Left lung (tissue), 14 donors: ENCODE results near the gene SOX10. TPM values are rescaled to one million over a fixed set of nuclear protein-coding genes. Genes with fewer than 3 reads are reported as not detected.
A peak's percentile ranks its signal among the peaks of the same experiment; 100 is the strongest.

ENCODE experiments used
- ATAC-seq: fragments of 200-7000 bp; cut with Tn5 transposase; one replicate; pipeline ENCODE4 v1.9.1; 2020; ENCODE audit warnings: moderate library complexity
- DNase-seq, 4 donors: peaks; one replicate each; pipeline ENCODE4 v3.0.0-alpha.2; 2013 to 2020
- H3K27ac ChIP-seq, 2 donors: fragments of 200-600 bp; sonication (generic) in 1 of 2; one replicate each; pipeline versions ENCODE4 v1.5.0 to v1.8.0; 2020 to 2021
- H3K27me3 ChIP-seq, 2 donors: fragments of 200-600 bp; sonication (generic) in 1 of 2; one replicate each; pipeline versions ENCODE4 v1.5.0 to v1.8.0; 2020 to 2021
- H3K36me3 ChIP-seq, 2 donors: fragments of 200-600 bp; sonication (generic) in 1 of 2; one replicate each; pipeline versions ENCODE4 v1.5.0 to v1.8.0; 2020 to 2021
- H3K4me1 ChIP-seq, 2 donors: fragments of 200-600 bp; one replicate each; pipeline ENCODE4 v1.8.0; 2021
- H3K4me3 ChIP-seq, 2 donors: fragments of 200-600 bp; sonication (generic) in 1 of 2; one replicate each; pipeline versions ENCODE4 v1.5.0 to v1.8.0; 2020 to 2021; ENCODE audit warnings: mild to moderate bottlenecking in 1 of 2
- H3K9me3 ChIP-seq, 2 donors: fragments of 200-600 bp; sonication (generic) in 1 of 2; one replicate each; pipeline versions ENCODE4 v1.5.0 to v1.8.0; 2020 to 2021
- intact Hi-C, 2 donors: fragments of 100-400 bp; cut with DNase I; formaldehyde crosslinking; loops; one replicate each; pipeline versions ENCODE4 v1.11.2 to v1.14.2; 2022
- long read RNA-seq, 12 donors: library from polyadenylated mRNA in 2 of 12; unstranded in 2 of 12; transcript quantifications; one replicate each; pipeline ENCODE4 v2.0.0 and lab custom pipeline, GENCODE V29; 2019 to 2026
- polyA plus RNA-seq, 6 donors: library from polyadenylated mRNA; unstranded; fragments of 120-200 nt; gene quantifications; one replicate each; pipeline ENCODE4 v1.2.1, GENCODE V29; 2013; ENCODE audit not compliant: insufficient read length in 6 of 6
- total RNA-seq, 2 donors: library from RNA; stranded (reverse); fragmentation: NEBNext Ultra II Directional; extraction: Animal tissue kit (Norgen Biotek cat#: 25700); gene quantifications; one replicate each; pipeline ENCODE4 v1.2.1, GENCODE V29; 2021
- TF ChIP-seq, protein P1 (sequence below), 2 donors: fragments of 200-600 bp; sonication (generic) in 1 of 2; IDR thresholded peaks; one replicate each; pipeline versions ENCODE4 v1.5.0 to v1.8.0; 2021; ENCODE audit warnings: antibody characterized with exemption in 2 of 2
- donor health status: DM: no; HTN: yes; CAD: no.
- donor health status: DM: no; HTN: no; CAD: no.

SOX10 gene
- not detected for total RNA-seq
- polyA plus RNA-seq, result 1 to 10 TPM in 1 of 6 donors, under 1 TPM in 5; 0.41 to 1.0 (median 0.83) TPM
- long read RNA-seq, donor 1, result 0 reads
- long read RNA-seq, donor 2, partial matches to known transcripts, result 0 of 1 reads
- long read RNA-seq, donor 2, other reads (novel, unspliced or antisense), result 0 of 1 reads
- long read RNA-seq, donor 3, result 0 reads
- long read RNA-seq, donor 4, result 0 reads
- long read RNA-seq, donor 5, result 0 reads
- long read RNA-seq, donor 6, result 0 reads
- long read RNA-seq, donor 7, result 0 reads
- long read RNA-seq, donor 8, partial matches to known transcripts, result 6 of 6 reads
- long read RNA-seq, donor 8, other reads (novel, unspliced or antisense), result 0 of 6 reads
- long read RNA-seq, donor 9, partial matches to known transcripts, result 0 of 1 reads
- long read RNA-seq, donor 9, other reads (novel, unspliced or antisense), result 0 of 1 reads
- long read RNA-seq, donor 10, result 0 reads
- long read RNA-seq, donor 11, transcript SOX10-202 (4 exons, 2,879 nt), result major isoform, 97 of 145 reads
- long read RNA-seq, donor 11, partial matches to known transcripts, result 42 of 145 reads
- long read RNA-seq, donor 11, other reads (novel, unspliced or antisense), result 5 of 145 reads
- long read RNA-seq, donor 12, result 0 reads

DNA sequence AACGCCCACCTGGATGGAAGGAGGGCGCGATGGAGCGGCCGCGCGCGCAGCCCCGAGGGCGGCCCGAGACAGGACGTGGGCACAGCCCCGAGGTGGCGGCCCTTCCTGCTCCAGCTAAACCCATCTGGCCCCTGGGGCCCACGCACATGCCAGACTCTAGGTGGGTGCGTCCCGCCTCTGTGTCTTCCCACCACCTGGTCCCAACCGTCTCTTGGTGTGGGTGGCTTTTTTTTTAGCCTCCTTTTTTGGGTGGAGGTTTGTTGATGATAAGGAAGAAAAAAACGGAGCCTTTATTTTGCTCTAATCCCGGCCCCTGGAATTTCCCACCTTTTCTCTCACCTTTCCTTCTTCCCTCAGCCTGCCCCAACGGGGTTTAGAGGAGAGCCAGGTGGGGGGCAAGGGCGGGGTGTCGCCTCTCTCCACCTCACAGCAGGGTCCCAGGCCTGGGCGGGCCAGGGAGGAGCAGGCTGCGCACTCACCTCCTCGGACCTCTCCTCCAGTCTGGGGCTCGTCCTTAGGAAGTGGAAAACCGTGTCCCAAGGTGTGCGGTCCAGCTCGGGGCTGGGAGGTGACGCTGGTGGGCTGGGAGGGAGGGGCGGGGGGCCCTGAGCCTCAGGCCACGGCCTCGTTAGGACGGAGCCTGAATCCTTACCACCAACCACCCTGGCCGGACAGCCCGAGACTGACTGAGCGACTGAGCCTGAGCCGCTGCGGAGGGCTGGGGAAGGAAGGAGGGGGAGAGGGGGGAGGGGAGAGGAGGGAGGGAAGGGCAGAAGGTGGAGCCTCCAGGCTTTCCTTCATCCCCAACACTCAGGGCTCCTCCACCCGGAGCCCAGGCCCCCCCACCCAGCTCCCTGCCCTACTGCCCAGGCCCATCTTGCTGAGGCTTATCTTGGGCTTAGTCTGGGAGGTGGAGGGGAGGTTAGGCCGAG lies at the start of gene SOX10:
SOX10 (minus strand) TSS at position 696 of the 932 bp plus-strand sequence. CDS start 771 bp downstream, outside the sequence.
- Histone ChIP-seq H3K27ac (no peak within 1 kb of the TSS), H3K4me1 (no peaks in the 10 kb centered on the region), H3K4me3 (no peak within 1 kb of the TSS), H3K27me3 (no peaks in the 10 kb centered on the region), H3K9me3 (no peaks in the 10 kb centered on the region), H3K36me3 (no peaks in the 10 kb centered on the region)
- TF ChIP-seq, protein P1, sequence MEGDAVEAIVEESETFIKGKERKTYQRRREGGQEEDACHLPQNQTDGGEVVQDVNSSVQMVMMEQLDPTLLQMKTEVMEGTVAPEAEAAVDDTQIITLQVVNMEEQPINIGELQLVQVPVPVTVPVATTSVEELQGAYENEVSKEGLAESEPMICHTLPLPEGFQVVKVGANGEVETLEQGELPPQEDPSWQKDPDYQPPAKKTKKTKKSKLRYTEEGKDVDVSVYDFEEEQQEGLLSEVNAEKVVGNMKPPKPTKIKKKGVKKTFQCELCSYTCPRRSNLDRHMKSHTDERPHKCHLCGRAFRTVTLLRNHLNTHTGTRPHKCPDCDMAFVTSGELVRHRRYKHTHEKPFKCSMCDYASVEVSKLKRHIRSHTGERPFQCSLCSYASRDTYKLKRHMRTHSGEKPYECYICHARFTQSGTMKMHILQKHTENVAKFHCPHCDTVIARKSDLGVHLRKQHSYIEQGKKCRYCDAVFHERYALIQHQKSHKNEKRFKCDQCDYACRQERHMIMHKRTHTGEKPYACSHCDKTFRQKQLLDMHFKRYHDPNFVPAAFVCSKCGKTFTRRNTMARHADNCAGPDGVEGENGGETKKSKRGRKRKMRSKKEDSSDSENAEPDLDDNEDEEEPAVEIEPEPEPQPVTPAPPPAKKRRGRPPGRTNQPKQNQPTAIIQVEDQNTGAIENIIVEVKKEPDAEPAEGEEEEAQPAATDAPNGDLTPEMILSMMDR (IDR thresholded peaks at IDR 0.05), result no peak
- ATAC-seq (no peak), DNase-seq (no peak)
- intact Hi-C loops, result no loop called here

DNA sequence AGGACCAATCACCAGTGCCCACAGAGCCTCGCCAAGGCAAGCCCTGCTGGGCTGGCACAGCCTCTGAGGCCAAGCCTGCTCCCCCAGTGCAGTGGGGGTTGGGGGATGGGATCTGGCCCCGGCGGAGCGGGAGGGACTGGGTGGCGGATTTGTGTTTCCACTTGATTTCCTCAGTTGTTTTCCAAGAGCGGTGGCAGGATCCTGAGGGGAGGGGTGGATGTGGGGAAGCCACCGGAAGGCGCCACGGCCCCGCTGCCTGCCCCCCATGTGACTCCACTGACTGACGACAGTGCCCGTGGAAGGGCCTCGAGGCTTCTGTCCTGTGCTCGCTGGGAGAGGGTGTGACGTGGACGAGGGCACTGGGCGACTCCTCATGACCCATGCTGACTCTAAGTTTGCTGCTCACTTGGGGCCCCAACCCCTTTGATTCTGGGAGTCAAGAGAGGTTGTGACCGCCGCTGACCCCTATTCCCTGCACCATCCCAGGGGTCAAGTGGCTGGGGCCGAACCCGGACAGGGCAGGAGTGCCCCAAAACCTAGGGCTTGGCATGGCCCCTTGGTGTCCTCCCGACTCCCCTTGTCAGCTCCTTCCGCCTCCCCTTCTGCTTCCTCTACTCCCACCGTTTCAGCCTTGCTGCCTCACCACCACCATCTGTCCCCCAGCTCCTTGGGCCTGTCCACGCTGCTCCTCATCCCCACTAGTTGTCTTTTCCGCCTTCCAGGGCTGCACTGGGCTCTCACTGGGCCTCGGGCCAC lies 49.3 kb upstream of the SOX10 start:
- H3K4me3 ChIP-seq, result no peak overlapping the region
- no peaks in the 10 kb centered on the region for H3K27me3 ChIP-seq
- DNase-seq (peak in 1 of 4 donors; percentile 70), ATAC-seq (no peak)
- H3K27ac ChIP-seq, result peak overlapping the region; percentile 68 to 72
- TF ChIP-seq, protein P1 (IDR thresholded peaks at IDR 0.05), result no peak
- intact Hi-C loops, result no loop called here
- H3K36me3 ChIP-seq, result no peaks in the 10 kb centered on the region
- no peaks in the 10 kb centered on the region for H3K9me3 ChIP-seq
- H3K4me1 ChIP-seq, result peaks cover 18 to 24% of the 10 kb centered on the region in 2 donors

DNA sequence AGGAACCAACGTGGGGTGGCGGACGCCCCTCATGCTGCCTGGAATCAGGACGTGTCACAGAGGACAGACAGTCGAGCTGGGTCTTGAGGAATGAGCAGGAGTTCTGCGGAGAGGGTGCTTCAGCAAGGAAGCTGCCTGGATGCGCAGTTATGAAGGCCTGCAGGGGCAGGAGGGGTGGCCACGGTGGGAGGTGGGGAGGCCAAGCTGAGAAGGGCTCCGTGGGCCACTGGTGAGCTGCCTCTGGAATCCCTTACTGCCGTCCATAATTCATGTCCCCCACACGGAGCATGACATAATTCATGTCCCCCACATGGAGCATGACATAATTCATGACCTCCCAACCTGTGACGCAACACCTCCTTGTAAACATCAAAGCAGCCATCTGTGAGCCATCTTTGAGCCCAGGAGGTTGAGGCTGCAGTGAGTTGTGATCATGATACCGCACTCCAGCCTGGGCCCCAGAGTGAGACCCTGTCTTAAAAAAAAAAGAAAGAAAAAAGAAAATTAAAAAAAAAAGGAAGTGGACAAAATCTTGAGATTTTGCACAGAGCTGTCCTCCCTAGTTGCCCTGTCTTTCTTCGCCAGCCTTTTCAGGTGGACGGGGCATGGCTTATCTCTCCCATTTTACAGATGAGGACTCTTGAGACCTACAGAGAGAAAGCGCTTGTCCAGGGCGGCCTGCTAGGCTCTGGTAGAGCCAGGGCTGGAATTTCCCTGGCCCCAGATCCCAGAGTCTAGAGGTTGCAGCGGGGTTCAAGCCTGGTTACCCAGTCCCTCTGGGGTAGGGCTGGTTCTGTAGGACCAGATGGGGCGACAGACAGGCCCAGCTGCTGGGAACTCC lies 48.5 kb upstream of the SOX10 start:
- H3K4me1 ChIP-seq, result peaks cover 18 to 24% of the 10 kb centered on the region in 2 donors
- DNase-seq (peak in 1 of 4 donors; percentile 43), ATAC-seq (no peak)
- no peak overlapping the region for H3K4me3 ChIP-seq
- no peaks in the 10 kb centered on the region for H3K27me3 ChIP-seq
- no peaks in the 10 kb centered on the region for H3K9me3 ChIP-seq
- TF ChIP-seq, protein P1 (IDR thresholded peaks at IDR 0.05), result no peak
- peak overlapping the region in 1 of 2 donors; percentile 72 for H3K27ac ChIP-seq
- intact Hi-C loops, result no loop called here
- H3K36me3 ChIP-seq, result no peaks in the 10 kb centered on the region

DNA sequence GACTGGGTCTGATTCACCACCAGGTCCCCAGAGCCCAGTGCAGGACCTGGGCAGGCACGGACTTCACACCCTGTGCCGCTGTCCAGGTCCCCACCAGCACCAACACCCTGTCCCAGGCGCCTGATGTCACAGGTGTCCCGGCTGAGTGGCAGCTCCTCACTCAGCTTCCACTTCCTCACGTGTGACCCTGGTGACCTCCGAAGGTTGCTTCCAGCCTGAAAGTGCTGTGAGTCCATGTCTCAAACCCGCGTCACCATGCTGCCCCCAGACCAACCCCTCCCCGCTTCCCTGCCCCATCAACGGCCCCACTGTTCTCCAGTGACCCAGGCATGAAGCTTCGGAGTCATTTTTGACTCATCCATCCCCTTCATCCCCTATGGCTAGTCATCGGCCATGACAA lies 47.1 kb upstream of the SOX10 start:
- H3K27me3 ChIP-seq, result no peaks in the 10 kb centered on the region
- H3K4me1 ChIP-seq, result peaks cover 18 to 24% of the 10 kb centered on the region in 2 donors
- H3K36me3 ChIP-seq, result no peaks in the 10 kb centered on the region
- DNase-seq (peak in 1 of 4 donors; percentile 54), ATAC-seq (no peak)
- H3K9me3 ChIP-seq, result no peaks in the 10 kb centered on the region
- intact Hi-C loops, result no loop called here
- no peak overlapping the region for H3K4me3 ChIP-seq
- TF ChIP-seq, protein P1 (IDR thresholded peaks at IDR 0.05), result no peak
- no peak overlapping the region for H3K27ac ChIP-seq
